HG02642 (cell line): Measurements from ENCODE around the gene SYNE4.

Experiments
- ATAC-seq: cut with Tn5 transposase; IDR thresholded peaks from one replicate; pipeline ENCODE4 v1.9.1; 2021; ENCODE audit warnings: mild to moderate bottlenecking; ENCODE audit not compliant: unreplicated experiment, poor library complexity

SYNE4 gene

GRCh38 chr19:36026091-36026876 lies 17.7 kb upstream of the SYNE4 start:
- no peak for ATAC-seq

GRCh38 chr19:36025541-36025940 lies 16.9 kb upstream of the SYNE4 start:
- no peak for ATAC-seq

- ATAC-seq = no peak
These were observed 14.8 kb upstream of the SYNE4 start for GRCh38 chr19:36023432-36023831.

- ATAC-seq = no peak
These were observed 10.6 kb upstream of the SYNE4 start for GRCh38 chr19:36019061-36019670.

- ATAC-seq = peak; percentile 98
These were observed 5.7 kb upstream of the SYNE4 start, which contains the start of gene ALKBH6 for GRCh38 chr19:36014012-36014924. Gene ALKBH6, minus strand, starts transcription at chr19:36014213. Its CDS starts 816 bp downstream, at chr19:36013397.

GRCh38 chr19:36013280-36014011 lies 4.8 kb upstream of the SYNE4 start:
- ATAC-seq = no peak

- no peak for ATAC-seq
These were observed 1.8 kb upstream of the SYNE4 start for GRCh38 chr19:36010402-36010801.

GRCh38 chr19:36009633-36010379 lies 1.2 kb upstream of the SYNE4 start:
- no peak for ATAC-seq

- no peak for ATAC-seq
These were observed 607 bp upstream of the SYNE4 start for GRCh38 chr19:36009220-36009619.

- ATAC-seq = no peak
These were observed 1.7 kb downstream of the SYNE4 start for GRCh38 chr19:36006955-36007354.

GRCh38 chr19:36003284-36003683 lies 5.3 kb downstream of the SYNE4 start:
- no peak for ATAC-seq

- ATAC-seq = no peak
These were observed 7.0 kb downstream of the SYNE4 start for GRCh38 chr19:36001605-36002004.

GRCh38 chr19:35996777-35997176 lies 11.8 kb downstream of the SYNE4 start:
- ATAC-seq = no peak

- ATAC-seq = peak; percentile 86
These were observed 13.3 kb downstream of the SYNE4 start, which contains the start of gene SDHAF1 for GRCh38 chr19:35995048-35995993. Gene SDHAF1, plus strand, starts transcription at chr19:35995188. Its CDS starts 87 bp downstream, at chr19:35995275.

- ATAC-seq = no peak
These were observed 14.6 kb downstream of the SYNE4 start for GRCh38 chr19:35993923-35994598.

GRCh38 chr19:35992907-35993765 lies 15.5 kb downstream of the SYNE4 start:
- no peak for ATAC-seq
